Measurements from ENCODE around the gene DNAJB5. TPM values are rescaled to one million over a fixed set of nuclear protein-coding genes. Genes with fewer than 3 reads are reported as not detected.

The DNAJB5 gene
- total RNA-seq, 1 donor from 2014 or later = 70.0 TPM

GRCh38 chr9:34957492-34958410, 31.8 kb upstream of the DNAJB5 start, which contains the start of gene PHF24:
PHF24 (plus strand) TSS chr9:34958285; CDS start chr9:34971299, 13,014 bp downstream.
- TF ChIP-seq, protein P1, sequence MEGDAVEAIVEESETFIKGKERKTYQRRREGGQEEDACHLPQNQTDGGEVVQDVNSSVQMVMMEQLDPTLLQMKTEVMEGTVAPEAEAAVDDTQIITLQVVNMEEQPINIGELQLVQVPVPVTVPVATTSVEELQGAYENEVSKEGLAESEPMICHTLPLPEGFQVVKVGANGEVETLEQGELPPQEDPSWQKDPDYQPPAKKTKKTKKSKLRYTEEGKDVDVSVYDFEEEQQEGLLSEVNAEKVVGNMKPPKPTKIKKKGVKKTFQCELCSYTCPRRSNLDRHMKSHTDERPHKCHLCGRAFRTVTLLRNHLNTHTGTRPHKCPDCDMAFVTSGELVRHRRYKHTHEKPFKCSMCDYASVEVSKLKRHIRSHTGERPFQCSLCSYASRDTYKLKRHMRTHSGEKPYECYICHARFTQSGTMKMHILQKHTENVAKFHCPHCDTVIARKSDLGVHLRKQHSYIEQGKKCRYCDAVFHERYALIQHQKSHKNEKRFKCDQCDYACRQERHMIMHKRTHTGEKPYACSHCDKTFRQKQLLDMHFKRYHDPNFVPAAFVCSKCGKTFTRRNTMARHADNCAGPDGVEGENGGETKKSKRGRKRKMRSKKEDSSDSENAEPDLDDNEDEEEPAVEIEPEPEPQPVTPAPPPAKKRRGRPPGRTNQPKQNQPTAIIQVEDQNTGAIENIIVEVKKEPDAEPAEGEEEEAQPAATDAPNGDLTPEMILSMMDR (IDR thresholded peaks at IDR 0.05; ENCODE audit: borderline replicate concordance) = peak; percentile 19
- no peaks in the 10 kb centered on the region for H3K9me3 ChIP-seq (replicated peaks)
- intact Hi-C loops (cut with micrococcal nuclease) = no loop called here
- peaks cover 55% of the 10 kb centered on the region for H3K27me3 ChIP-seq (ENCODE audit: low read depth)
- peaks cover 13% of the 10 kb centered on the region for H3K4me1 ChIP-seq
- H3K36me3 ChIP-seq = no peaks in the 10 kb centered on the region
- DNase-seq = no peak
- no peak within 1 kb of the TSS for H3K27ac ChIP-seq (replicated peaks)
- H3K4me3 ChIP-seq = peak within 1 kb of the TSS; percentile 63

DNA sequence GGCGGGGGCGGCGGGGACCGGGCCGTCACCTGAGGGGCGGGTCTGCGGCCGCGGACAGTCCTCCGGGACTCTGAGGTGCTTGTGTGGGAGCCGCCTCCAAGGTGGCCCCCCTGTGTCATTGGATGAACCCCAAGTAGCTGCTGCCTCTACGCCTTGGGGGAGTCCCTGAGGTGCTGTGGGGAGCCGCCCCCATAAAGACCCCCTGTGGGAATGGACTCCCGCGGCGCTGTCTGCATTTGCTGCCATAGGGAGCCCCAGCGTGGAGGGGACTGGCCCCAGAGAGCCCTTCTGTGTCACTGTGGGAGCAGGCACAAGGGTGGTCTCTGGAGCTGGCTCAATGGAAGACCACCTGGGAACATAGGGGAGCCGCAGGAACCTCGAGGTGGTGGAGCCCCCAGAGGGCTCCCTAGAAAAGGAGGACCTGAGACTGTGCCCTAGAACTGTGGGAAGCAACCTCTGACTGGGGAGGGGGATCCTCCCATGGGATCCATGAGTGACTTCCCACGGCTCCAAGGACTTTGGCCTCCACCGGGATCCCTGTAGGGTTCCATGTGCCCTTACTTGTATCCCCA, 31.0 kb upstream of the DNAJB5 start:
- no peaks in the 10 kb centered on the region for H3K9me3 ChIP-seq (replicated peaks)
- H3K4me1 ChIP-seq = peaks cover 13% of the 10 kb centered on the region
- DNase-seq = no peak
- H3K27me3 ChIP-seq (ENCODE audit: low read depth) = peaks cover 56% of the 10 kb centered on the region
- H3K27ac ChIP-seq (replicated peaks) = no peak overlapping the region
- no peaks in the 10 kb centered on the region for H3K36me3 ChIP-seq
- peak overlapping the region; percentile 63 for H3K4me3 ChIP-seq
- intact Hi-C loops (cut with micrococcal nuclease) = no loop called here
- TF ChIP-seq, protein P1 (IDR thresholded peaks at IDR 0.05; ENCODE audit: borderline replicate concordance) = no peak

- TF ChIP-seq, protein P1 (IDR thresholded peaks at IDR 0.05; ENCODE audit: borderline replicate concordance) = no peak
- DNase-seq = no peak
- intact Hi-C loops (cut with micrococcal nuclease) = no loop called here
- H3K27ac ChIP-seq (replicated peaks) = no peak overlapping the region
- no peaks in the 10 kb centered on the region for H3K36me3 ChIP-seq
- H3K9me3 ChIP-seq (replicated peaks) = no peaks in the 10 kb centered on the region
- peaks cover 13% of the 10 kb centered on the region for H3K4me1 ChIP-seq
- H3K4me3 ChIP-seq = no peak overlapping the region
- H3K27me3 ChIP-seq (ENCODE audit: low read depth) = peaks cover 65% of the 10 kb centered on the region
These were observed 30.1 kb upstream of the DNAJB5 start for GRCh38 chr9:34959461-34959860.

DNA sequence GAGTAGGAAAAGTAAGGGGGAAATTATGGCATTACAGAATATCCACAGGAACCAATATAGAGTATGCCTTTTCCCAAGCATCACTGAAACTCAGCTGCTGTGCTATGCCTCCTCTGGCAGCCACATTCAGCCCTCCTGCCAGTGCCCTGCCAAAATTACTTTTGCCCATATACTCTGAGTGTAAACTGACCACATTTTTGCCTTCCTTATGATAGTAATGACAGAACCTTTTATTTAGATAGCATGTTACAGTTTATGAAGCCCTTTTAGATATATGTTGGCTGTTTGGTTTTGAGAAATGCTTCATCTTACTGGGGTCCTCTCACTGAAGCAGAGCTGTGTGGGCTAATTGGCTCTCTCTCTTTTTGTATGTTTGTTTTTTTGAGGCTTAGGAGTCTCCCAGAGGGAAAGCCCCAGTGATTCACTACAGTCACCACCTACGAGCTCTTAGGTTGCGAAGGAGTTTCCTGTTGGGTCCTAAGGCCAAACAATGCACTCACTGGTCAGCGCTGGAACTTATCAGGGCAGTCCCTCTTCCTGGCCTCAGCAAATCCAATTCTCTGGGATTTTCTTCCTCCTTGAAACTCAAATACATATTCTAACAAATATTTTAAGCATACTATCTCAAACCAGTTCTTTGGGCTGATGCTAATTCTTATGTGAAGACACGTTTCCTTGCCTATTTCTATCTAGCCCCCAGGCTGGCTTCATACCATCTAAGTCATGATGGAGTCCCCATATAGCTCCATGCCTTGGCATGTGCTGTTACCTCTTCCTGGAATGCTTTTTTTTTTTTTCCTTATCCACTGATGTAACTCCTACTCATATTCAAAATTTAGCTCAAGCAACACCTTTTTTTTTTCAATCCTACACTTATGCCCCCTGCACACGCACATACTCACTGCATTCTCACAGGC, 27.7 kb upstream of the DNAJB5 start:
- intact Hi-C loops (cut with micrococcal nuclease) = no loop called here
- Histone ChIP-seq H3K27ac (replicated peaks) (no peak overlapping the region), H3K4me3 (no peak overlapping the region), H3K27me3 (ENCODE audit: low read depth) (peaks cover 79% of the 10 kb centered on the region), H3K36me3 (no peaks in the 10 kb centered on the region), H3K9me3 (replicated peaks) (no peaks in the 10 kb centered on the region), H3K4me1 (peaks cover 13% of the 10 kb centered on the region)
- DNase-seq = no peak
- TF ChIP-seq, protein P1 (IDR thresholded peaks at IDR 0.05; ENCODE audit: borderline replicate concordance) = no peak

- Histone ChIP-seq H3K27me3 (ENCODE audit: low read depth) (peaks cover 79% of the 10 kb centered on the region), H3K27ac (replicated peaks) (no peak overlapping the region), H3K4me1 (peaks cover 11% of the 10 kb centered on the region), H3K36me3 (no peaks in the 10 kb centered on the region), H3K4me3 (no peak overlapping the region), H3K9me3 (replicated peaks) (no peaks in the 10 kb centered on the region)
- TF ChIP-seq, protein P1 (IDR thresholded peaks at IDR 0.05; ENCODE audit: borderline replicate concordance) = no peak
- no peak for DNase-seq
- intact Hi-C loops (cut with micrococcal nuclease) = no loop called here
These were observed 27.0 kb upstream of the DNAJB5 start for GRCh38 chr9:34962546-34962945.
